Neural cell (in vitro differentiated cells): ENCODE data around the gene KCTD16. TPM values are rescaled to one million over a fixed set of nuclear protein-coding genes. Genes with fewer than 3 reads are reported as not detected.

ENCODE experiments used
- H2AFZ ChIP-seq: fragments of 200-600, 300-800 bp; sonication (generic), shearing (Covaris generic); 2 replicates; pipeline ENCODE4 v1.6.0; 2014; ENCODE audit warnings: low read depth, mild to moderate bottlenecking, antibody characterized with exemption, low read length, moderate library complexity
- H3F3A ChIP-seq: fragments of 200-600 bp; shearing (Covaris generic); 2 replicates; pipeline ENCODE4 v1.6.1; 2016; ENCODE audit warnings: mild to moderate bottlenecking, moderate library complexity, mixed read lengths, antibody characterized with exemption, low read length; ENCODE audit not compliant: insufficient read depth, poor library complexity, severe bottlenecking
- H3K27ac ChIP-seq: fragments of 200-600, 300-800 bp; sonication (generic), shearing (Covaris generic); 2 replicates; pipeline ENCODE4 v1.5.1; 2014; ENCODE audit warnings: mild to moderate bottlenecking, low read length, moderate library complexity
- H3K27me3 ChIP-seq: fragments of 300-800, 200-600 bp; sonication (generic), shearing (Covaris generic); 2 replicates; pipeline ENCODE4 v1.6.0; 2014; ENCODE audit warnings: mild to moderate bottlenecking, low read depth, low read length, moderate library complexity; ENCODE audit not compliant: insufficient read depth
- H3K36me3 ChIP-seq: fragments of 300-800, 200-600 bp; sonication (generic), shearing (Covaris generic); 2 replicates; pipeline ENCODE4 v1.5.1; 2014; ENCODE audit warnings: mild to moderate bottlenecking, antibody characterized with exemption, low read length, moderate library complexity; ENCODE audit not compliant: insufficient read depth
- H3K4me2 ChIP-seq: fragments of 300-800, 200-600 bp; sonication (generic), shearing (Covaris generic); 2 replicates; pipeline ENCODE4 v1.6.0; 2014; ENCODE audit warnings: mild to moderate bottlenecking, low read length
- H3K4me3 ChIP-seq: fragments of 300-800, 200-600 bp; sonication (generic), shearing (Covaris generic); 2 replicates; pipeline ENCODE4 v1.5.1; 2014; ENCODE audit warnings: mild to moderate bottlenecking, low read length, moderate library complexity
- H3K79me2 ChIP-seq: fragments of 200-600 bp; shearing (Covaris generic); replicated peaks from 2 replicates; pipeline ENCODE4 v1.6.0; 2014; ENCODE audit warnings: mild to moderate bottlenecking, low read length, moderate library complexity; ENCODE audit not compliant: insufficient read depth
- H3K9ac ChIP-seq: fragments of 300-800, 200-600 bp; sonication (generic), shearing (Covaris generic); 2 replicates; pipeline ENCODE4 v1.6.1; 2016; ENCODE audit warnings: mild to moderate bottlenecking, low read length, mixed read lengths
- H3K9me2 ChIP-seq: fragments of 200-600 bp; shearing (Covaris generic); 2 replicates; pipeline ENCODE4 v1.6.1; 2016; ENCODE audit warnings: mild to moderate bottlenecking, low read length, mixed read lengths; ENCODE audit not compliant: insufficient read depth
- H3K9me3 ChIP-seq: fragments of 200-600, 300-800 bp; sonication (generic), shearing (Covaris generic); 2 replicates; pipeline ENCODE4 v1.6.1; 2016; ENCODE audit warnings: mild to moderate bottlenecking, mixed run types, low read length, moderate library complexity, mixed read lengths
- H4K20me1 ChIP-seq: fragments of 200-600 bp; shearing (Covaris generic); 2 replicates; pipeline ENCODE4 v1.6.1; 2016; ENCODE audit warnings: mild to moderate bottlenecking, mixed run types; ENCODE audit not compliant: insufficient read depth
- CTCF ChIP-seq: fragments of 450-650 bp; IDR thresholded peaks from 2 replicates; pipeline ENCODE4 v1.5.1; 2014; ENCODE audit warnings: antibody characterized with exemption, mild to moderate bottlenecking, moderate library complexity; ENCODE audit not compliant: poor library complexity, severe bottlenecking
- EP300 ChIP-seq: fragments of 450-650 bp; conservative IDR thresholded peaks from 2 replicates; pipeline ENCODE4 v1.6.1; 2014; ENCODE audit warnings: antibody characterized with exemption, mild to moderate bottlenecking, moderate library complexity; ENCODE audit not compliant: poor library complexity, severe bottlenecking
- EZH2 ChIP-seq: fragments of 200-600, 300-800 bp; shearing (Covaris generic), sonication (generic); IDR thresholded peaks from 2 replicates; pipeline ENCODE4 v1.6.1; 2014; ENCODE audit warnings: antibody characterized with exemption, low read length, borderline replicate concordance, mild to moderate bottlenecking; ENCODE audit not compliant: insufficient read depth, poor library complexity, severe bottlenecking
- MXI1 ChIP-seq: fragments of 450-650 bp; conservative IDR thresholded peaks from 2 replicates; pipeline ENCODE4 v1.6.1; 2014; ENCODE audit warnings: antibody characterized with exemption, mild to moderate bottlenecking; ENCODE audit not compliant: poor library complexity, severe bottlenecking
- POLR2AphosphoS5 ChIP-seq: IDR thresholded peaks from 2 replicates; pipeline ENCODE4 v1.6.1; 2012
- RAD21 ChIP-seq: fragments of 450-650 bp; conservative IDR thresholded peaks from 2 replicates; pipeline ENCODE4 v1.6.1; 2014; ENCODE audit warnings: antibody characterized with exemption, mild to moderate bottlenecking, moderate library complexity
- REST ChIP-seq: IDR thresholded peaks from 2 replicates; pipeline ENCODE4 v1.6.1; 2012; ENCODE audit warnings: borderline replicate concordance
- SMC3 ChIP-seq: fragments of 450-650 bp; conservative IDR thresholded peaks from 2 replicates; pipeline ENCODE4 v1.6.1; 2014; ENCODE audit warnings: antibody characterized with exemption, mild to moderate bottlenecking, moderate library complexity; ENCODE audit not compliant: poor library complexity
- TAF1 ChIP-seq: IDR thresholded peaks from 2 replicates; pipeline ENCODE4 v1.6.1; 2012; ENCODE audit warnings: low read depth
- polyA plus RNA-seq: library from polyadenylated mRNA; depleted of rRNA; stranded (reverse); fragments of >200 nt; gene quantifications from 2 replicates; pipeline ENCODE4 v1.2.3, GENCODE V29; 2014

Gene KCTD16
- polyA plus RNA-seq, 1 donor from 2014 or later = 7.1 TPM

DNA sequence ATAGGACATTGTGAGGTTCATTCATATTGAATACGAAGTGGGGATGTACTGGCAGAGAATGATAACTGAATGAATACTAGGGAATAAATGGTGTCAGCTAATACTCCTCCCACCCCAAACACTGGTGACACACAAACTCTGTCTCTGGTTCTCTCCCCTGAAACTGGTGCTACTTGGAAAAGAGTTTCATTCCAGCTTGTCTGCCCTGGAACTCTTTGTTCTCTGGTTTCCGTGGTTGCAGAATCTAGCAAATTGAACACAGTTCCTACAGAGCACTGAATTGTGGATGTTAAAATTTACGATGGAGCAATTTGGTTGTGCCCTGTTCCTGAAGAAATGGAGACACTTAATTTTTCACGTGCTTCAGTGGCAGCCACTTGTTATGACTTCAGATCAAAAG is 181.7 kb downstream of the KCTD16 start:
- H2AFZ ChIP-seq = no peak overlapping the region
- no peaks in the 10 kb centered on the region for H4K20me1 ChIP-seq
- no peaks in the 10 kb centered on the region for H3K9me2 ChIP-seq
- H3K9ac ChIP-seq = no peak overlapping the region
- TF ChIP-seq REST (no peak), RAD21 (no peak), POLR2AphosphoS5 (no peak), SMC3 (no peak), TAF1 (no peak), EZH2 (no peak), CTCF (no peak), EP300 (no peak), MXI1 (no peak)
- no peak overlapping the region for H3K4me3 ChIP-seq
- no peaks in the 10 kb centered on the region for H3K27me3 ChIP-seq
- no peaks in the 10 kb centered on the region for H3K36me3 ChIP-seq
- no peaks in the 10 kb centered on the region for H3F3A ChIP-seq
- H3K9me3 ChIP-seq = no peaks in the 10 kb centered on the region
- no peak overlapping the region for H3K4me2 ChIP-seq
- no peak overlapping the region for H3K27ac ChIP-seq
- no peaks in the 10 kb centered on the region for H3K79me2 ChIP-seq

DNA sequence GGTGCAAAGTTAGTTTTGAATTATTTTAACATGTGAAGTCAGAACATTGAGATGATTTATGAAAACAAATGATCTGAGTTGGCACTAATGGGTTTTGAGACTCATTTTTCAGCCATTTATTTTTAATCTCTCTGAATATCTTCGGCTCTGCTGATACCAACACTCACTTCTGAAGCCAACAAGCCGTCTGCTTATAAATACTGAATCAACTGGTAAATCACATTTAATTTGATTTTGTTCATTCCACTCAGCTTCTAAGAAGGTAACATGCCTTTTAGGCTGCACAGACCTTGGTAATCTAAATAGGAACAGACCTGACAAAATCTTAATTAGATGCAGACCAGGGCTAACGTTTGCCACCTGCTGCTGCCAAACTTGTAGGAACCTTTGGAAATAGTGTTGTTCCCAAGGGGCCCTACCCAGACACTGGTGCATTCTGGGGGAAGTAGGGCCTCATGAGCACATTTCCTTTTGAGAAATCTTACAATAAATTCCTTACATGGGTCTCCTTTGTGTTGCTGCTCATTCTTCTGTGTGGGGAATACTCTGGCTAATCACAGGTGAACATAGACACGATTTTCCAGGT is 182.2 kb downstream of the KCTD16 start:
- Histone ChIP-seq H2AFZ (no peak overlapping the region), H3K79me2 (no peaks in the 10 kb centered on the region), H3K9me2 (no peaks in the 10 kb centered on the region), H3K9me3 (no peaks in the 10 kb centered on the region), H3K27me3 (no peaks in the 10 kb centered on the region), H3K9ac (no peak overlapping the region), H4K20me1 (no peaks in the 10 kb centered on the region), H3K4me2 (no peak overlapping the region), H3K36me3 (no peaks in the 10 kb centered on the region), H3K27ac (no peak overlapping the region), H3K4me3 (no peak overlapping the region), H3F3A (no peaks in the 10 kb centered on the region)
- TF ChIP-seq TAF1 = no peak
- TF ChIP-seq EZH2 = no peak

DNA sequence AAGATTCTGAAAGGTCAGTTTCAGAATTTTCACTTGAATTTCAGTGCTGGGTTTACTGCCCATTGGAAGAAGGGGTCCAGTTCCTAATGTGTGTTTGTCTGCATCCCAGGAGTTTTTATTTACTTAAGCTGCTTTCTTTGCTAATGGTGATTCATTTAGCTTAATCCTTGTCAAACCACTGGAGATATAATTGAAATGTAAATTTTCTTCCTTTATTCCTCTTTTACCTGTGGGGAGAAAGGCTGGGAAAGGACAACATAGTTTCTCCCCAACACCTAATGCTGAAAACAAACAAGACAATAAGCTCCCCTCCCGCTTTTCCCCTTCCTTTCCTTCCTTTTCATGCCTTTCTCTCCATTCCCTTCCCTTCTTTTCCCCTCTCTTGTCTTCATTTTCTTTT is 185.8 kb downstream of the KCTD16 start:
- H3K36me3 ChIP-seq = no peaks in the 10 kb centered on the region
- no peaks in the 10 kb centered on the region for H3F3A ChIP-seq
- no peak overlapping the region for H3K9ac ChIP-seq
- no peak overlapping the region for H3K4me2 ChIP-seq
- H3K4me3 ChIP-seq = no peak overlapping the region
- H2AFZ ChIP-seq = no peak overlapping the region
- H3K27ac ChIP-seq = no peak overlapping the region
- H3K9me3 ChIP-seq = no peaks in the 10 kb centered on the region
- H4K20me1 ChIP-seq = no peaks in the 10 kb centered on the region
- H3K27me3 ChIP-seq = no peaks in the 10 kb centered on the region
- H3K79me2 ChIP-seq = no peaks in the 10 kb centered on the region
- H3K9me2 ChIP-seq = no peaks in the 10 kb centered on the region
- no peak for TF ChIP-seq SMC3
